ENCODE measurements around the gene P2RY10. TPM values are rescaled to one million over a fixed set of nuclear protein-coding genes. Genes with fewer than 3 reads are reported as not detected.
"Not testable (repeated sequence)": the region's sequence is repeated elsewhere in the genome, so short reads cannot be mapped to it uniquely, and the experiment has no call there.

Gene P2RY10
- total RNA-seq, 1 donor from 2014 or later: not detected

DNA sequence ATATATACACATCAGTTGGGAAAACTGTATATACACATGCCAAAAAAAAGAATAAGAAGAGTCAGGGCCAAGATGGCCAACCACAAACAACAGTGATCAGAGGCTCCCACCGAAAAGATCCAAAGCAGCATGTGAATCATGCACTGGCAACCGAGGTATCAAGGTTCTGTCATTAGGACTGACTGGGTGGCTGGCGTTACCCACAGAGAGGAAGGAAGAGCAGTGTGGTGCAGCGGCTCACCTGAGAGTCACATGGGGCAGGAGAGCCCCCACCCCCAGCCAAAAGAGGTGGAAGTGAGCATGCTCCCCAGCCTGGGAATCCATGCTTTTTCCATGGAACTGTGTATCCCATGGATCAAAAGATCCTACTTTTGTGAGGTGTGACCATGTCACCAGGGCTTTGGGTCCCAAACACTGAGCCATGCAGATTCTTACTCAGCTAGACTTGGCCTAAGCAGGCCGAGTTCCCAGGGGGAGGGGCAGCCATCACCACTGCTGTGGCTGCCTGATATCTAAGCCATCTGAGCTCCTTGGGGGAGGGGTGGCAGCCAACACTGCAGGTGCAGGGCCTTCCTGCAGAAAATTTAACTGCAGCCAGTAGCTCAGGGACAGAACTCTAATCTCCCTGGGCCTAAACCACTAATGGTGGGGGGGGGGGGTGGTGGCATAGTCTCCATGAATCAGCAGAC is 52.8 kb downstream of the P2RY10 start:
- peaks cover 15% of the 10 kb centered on the region for H3K9me3 Mint-ChIP-seq
- no peak overlapping the region for H3K4me3 Mint-ChIP-seq
- no peak for TF ChIP-seq CTCF (conservative IDR thresholded peaks at IDR 0.05)
- no peak for DNase-seq (ENCODE audit: low read depth, low spot score)
- H3K4me1 Mint-ChIP-seq: no peaks in the 10 kb centered on the region
- H3K27ac Mint-ChIP-seq (ENCODE audit: unreplicated experiment): no peak overlapping the region
- H3K36me3 Mint-ChIP-seq (ENCODE audit: low read depth): no peaks in the 10 kb centered on the region
- H3K27me3 Mint-ChIP-seq (ENCODE audit: low read depth): no peaks in the 10 kb centered on the region

- H3K27me3 Mint-ChIP-seq (ENCODE audit: low read depth); DNase-seq (ENCODE audit: low read depth, low spot score); H3K4me1 Mint-ChIP-seq; H3K4me3 Mint-ChIP-seq; H3K36me3 Mint-ChIP-seq (ENCODE audit: low read depth); H3K27ac Mint-ChIP-seq (ENCODE audit: unreplicated experiment): not testable (repeated sequence)
- H3K9me3 Mint-ChIP-seq: peaks cover 15% of the 10 kb centered on the region
Measured at GRCh38 chrX:79007540-79007939, 62.3 kb downstream of the P2RY10 start.

Small RNA genes lying within 50 kb of the gene (microRNA-seq; reads per million reads assigned to microRNA genes)
- not detected for gene MIR4328

Other genes starting within 250 kb of the P2RY10 start
- gene LPAR4, start 197.7 kb upstream of the P2RY10 start, total RNA-seq: 17.3 and 20.1 TPM in 2 replicates
- gene GPR174, start 199.3 kb downstream of the P2RY10 start, total RNA-seq: not detected in 2 replicates

All from neural crest cell (in vitro differentiated cells).